IPS-18a (cell line): ENCODE results near the gene WDR75.
"Not testable (repeated sequence)": the region's sequence is repeated elsewhere in the genome, so short reads cannot be mapped to it uniquely, and the experiment has no call there.

Source experiments
- H3K27ac ChIP-seq: one replicate; pipeline ENCODE4 v1.5.1; 2013; ENCODE audit warnings: low read length
- H3K27me3 ChIP-seq: one replicate; pipeline ENCODE4 v1.6.1; 2013; ENCODE audit warnings: mild to moderate bottlenecking, low read length; ENCODE audit not compliant: control insufficient read depth, insufficient read depth
- H3K36me3 ChIP-seq: one replicate; pipeline ENCODE4 v1.6.1; 2013; ENCODE audit warnings: low read depth, low read length; ENCODE audit not compliant: control insufficient read depth
- H3K4me1 ChIP-seq: one replicate; pipeline ENCODE4 v1.6.1; 2013; ENCODE audit warnings: low read depth, low read length; ENCODE audit not compliant: control insufficient read depth
- H3K4me3 ChIP-seq: one replicate; pipeline ENCODE4 v1.5.1; 2013; ENCODE audit warnings: low read length
- H3K9ac ChIP-seq: one replicate; pipeline ENCODE4 v1.6.1; 2013; ENCODE audit warnings: mild to moderate bottlenecking, low read length, moderate library complexity
- H3K9me3 ChIP-seq: one replicate; pipeline ENCODE4 v1.6.1; 2013; ENCODE audit warnings: low read depth, low read length; ENCODE audit not compliant: control insufficient read depth

Gene WDR75

DNA sequence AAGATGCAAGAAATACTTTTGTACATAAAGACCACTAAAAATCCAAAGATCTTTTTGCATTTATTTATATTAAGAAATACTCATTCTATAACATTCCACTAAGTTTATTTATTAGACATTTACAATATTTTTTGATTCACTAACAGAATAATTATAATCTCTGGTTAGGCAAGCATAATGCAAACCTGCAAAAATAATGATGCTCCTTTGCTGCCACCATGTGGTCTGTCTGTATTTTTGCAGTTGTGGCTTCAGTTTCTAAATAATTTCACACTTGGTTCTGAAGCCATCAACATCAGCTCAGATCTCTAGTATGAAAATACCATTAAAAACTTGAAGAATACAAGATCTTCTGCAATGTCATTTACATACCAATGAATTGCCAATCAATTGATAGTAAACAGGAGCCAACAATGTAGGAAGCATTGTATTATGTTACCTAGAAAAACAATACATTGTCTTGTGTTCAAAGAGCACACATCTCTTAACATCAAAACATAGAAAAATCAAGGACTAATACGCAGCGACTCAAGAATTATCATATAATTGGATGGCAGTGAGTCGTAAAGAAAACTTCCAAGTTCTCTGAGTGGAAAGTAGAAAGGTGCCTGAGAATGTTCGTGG is 28.8 kb upstream of the WDR75 start:
- no peaks in the 10 kb centered on the region for H3K9me3 ChIP-seq
- no peak overlapping the region for H3K9ac ChIP-seq
- no peak overlapping the region for H3K27ac ChIP-seq
- no peak overlapping the region for H3K4me3 ChIP-seq
- no peaks in the 10 kb centered on the region for H3K27me3 ChIP-seq
- H3K36me3 ChIP-seq, result no peaks in the 10 kb centered on the region
- peaks cover 1% of the 10 kb centered on the region for H3K4me1 ChIP-seq

DNA sequence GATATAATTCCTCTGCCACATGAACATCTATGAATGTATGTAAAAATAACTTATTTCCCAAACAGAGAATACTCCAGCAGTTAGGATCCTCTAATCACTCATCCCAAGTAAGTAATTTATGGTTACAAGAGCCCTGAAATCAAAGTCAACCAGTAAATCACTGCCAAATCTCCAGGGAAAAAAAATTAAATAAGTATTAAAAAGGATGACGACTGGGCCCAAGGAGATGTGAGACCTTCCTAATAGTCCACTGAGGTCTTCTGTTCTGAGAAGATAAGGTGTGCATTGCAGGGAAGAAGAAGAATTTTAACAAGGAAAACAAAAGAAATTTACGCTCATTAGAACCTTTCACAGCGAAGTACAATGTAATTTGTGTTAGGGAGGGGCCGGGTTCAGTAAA is 28.0 kb upstream of the WDR75 start:
- H3K27ac ChIP-seq, result no peak overlapping the region
- no peak overlapping the region for H3K4me3 ChIP-seq
- no peaks in the 10 kb centered on the region for H3K27me3 ChIP-seq
- H3K36me3 ChIP-seq, result no peaks in the 10 kb centered on the region
- no peak overlapping the region for H3K9ac ChIP-seq
- H3K9me3 ChIP-seq, result no peaks in the 10 kb centered on the region
- no peaks in the 10 kb centered on the region for H3K4me1 ChIP-seq

DNA sequence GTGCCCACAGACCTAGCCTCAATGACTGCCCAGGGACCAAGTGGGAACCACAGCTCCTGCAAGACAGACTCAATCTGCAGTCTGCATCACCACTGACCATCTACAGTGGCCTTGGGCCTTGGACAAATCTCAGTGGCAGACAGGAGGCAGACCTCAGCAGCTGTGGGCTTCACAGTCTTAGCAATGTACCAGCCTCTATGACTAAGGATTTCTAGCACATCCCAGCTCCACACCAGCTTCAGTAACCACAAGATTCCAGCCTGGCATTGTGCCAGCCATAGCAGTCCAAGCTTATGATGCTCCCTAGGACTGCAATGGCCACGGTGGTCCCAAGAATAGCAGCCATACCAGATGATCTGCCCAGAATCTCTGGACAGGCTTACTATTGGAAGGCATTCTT is 19.6 kb upstream of the WDR75 start:
- H3K27ac ChIP-seq, result no peak overlapping the region
- H3K36me3 ChIP-seq, result no peaks in the 10 kb centered on the region
- peaks cover 4% of the 10 kb centered on the region for H3K4me1 ChIP-seq
- no peaks in the 10 kb centered on the region for H3K9me3 ChIP-seq
- no peak overlapping the region for H3K9ac ChIP-seq
- H3K4me3 ChIP-seq, result no peak overlapping the region
- no peaks in the 10 kb centered on the region for H3K27me3 ChIP-seq

DNA sequence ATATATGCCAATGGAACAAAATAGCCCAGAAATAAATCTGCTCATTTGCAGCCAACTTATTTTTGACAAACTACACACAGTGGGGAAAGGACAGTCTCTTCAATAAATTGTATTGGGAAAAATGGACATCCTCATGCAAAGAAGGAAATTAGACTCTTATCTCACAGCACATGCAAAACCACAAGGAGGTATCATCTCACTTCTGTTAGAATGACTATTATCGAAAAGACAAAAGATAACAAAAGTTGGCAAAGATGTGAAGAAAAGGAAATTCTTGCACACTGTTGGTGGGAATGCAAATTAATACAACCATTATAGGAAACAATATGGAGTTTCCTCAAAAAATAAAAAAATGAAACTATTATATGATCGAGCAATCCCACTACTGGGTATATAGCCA is 16.3 kb upstream of the WDR75 start:
- peaks cover 4% of the 10 kb centered on the region for H3K9me3 ChIP-seq
- H3K4me1 ChIP-seq, result peaks cover 5% of the 10 kb centered on the region
- H3K36me3 ChIP-seq, result no peaks in the 10 kb centered on the region
- H3K4me3 ChIP-seq, result no peak overlapping the region
- no peak overlapping the region for H3K9ac ChIP-seq
- no peak overlapping the region for H3K27ac ChIP-seq
- no peaks in the 10 kb centered on the region for H3K27me3 ChIP-seq

DNA sequence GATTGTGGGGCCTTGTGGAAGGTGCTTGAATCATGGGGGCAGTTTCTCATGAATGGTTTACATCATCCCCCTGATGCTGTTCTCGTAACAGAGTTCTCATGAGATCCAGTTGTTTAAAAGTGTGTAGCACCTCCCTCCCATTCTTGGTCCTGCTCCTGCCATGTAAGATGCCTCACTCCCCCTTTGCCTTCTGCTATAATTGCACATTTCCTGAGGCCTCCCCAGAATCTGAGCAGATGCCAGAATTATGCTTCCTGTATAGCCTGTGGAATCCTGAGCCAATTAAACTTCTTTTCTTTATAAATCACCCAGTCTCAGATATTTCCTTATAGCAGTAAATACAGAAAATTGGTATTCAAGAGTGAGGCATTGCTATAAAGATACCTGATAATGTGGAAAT is 15.6 kb upstream of the WDR75 start:
- H3K27me3 ChIP-seq, result no peaks in the 10 kb centered on the region
- peaks cover 5% of the 10 kb centered on the region for H3K4me1 ChIP-seq
- H3K9ac ChIP-seq, result no peak overlapping the region
- no peaks in the 10 kb centered on the region for H3K36me3 ChIP-seq
- H3K4me3 ChIP-seq, result no peak overlapping the region
- no peak overlapping the region for H3K27ac ChIP-seq
- peaks cover 4% of the 10 kb centered on the region for H3K9me3 ChIP-seq

DNA sequence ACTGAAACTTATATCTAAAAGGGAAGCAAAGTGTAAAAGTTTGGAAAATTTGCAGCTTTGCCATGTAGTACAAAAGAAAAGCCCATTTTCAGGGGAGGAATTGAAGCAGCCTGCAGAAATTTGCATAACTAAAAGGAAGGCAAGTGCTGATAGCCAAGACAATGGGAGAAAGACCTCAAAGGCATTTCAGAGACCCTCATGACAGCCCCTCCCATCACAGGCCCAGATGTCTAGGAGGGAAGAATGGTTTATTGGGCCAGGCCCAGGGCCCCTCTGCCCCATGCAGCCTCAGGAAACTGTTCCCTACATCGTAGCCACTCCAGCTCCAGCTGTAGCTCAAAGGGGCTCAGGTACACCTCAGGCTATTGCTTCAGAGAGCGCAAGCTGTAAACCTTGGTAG is 14.4 kb upstream of the WDR75 start:
- H3K27me3 ChIP-seq, result no peaks in the 10 kb centered on the region
- peaks cover 4% of the 10 kb centered on the region for H3K9me3 ChIP-seq
- no peak overlapping the region for H3K27ac ChIP-seq
- no peak overlapping the region for H3K4me3 ChIP-seq
- no peak overlapping the region for H3K9ac ChIP-seq
- H3K36me3 ChIP-seq, result no peaks in the 10 kb centered on the region
- H3K4me1 ChIP-seq, result peaks cover 5% of the 10 kb centered on the region

DNA sequence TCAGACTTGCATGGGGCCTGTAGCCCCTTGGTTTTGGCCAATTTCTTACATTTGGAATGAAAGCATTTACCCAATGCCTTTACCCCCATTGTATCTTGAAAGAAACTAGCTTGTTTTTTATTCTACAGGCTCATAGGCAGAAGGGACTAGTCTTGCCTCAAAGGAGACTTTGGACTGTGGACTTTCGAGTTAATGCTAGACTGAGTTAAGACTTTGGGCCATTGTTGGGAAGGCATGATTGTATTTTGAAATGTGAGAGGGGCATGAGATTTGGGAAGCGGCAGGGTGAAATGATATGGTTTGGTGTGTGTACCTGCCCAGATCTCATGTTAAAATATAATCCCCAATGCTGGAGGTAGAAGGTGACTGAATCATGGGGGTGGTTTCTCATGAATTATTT is 13.4 kb upstream of the WDR75 start:
- H3K27ac ChIP-seq, result no peak overlapping the region
- peaks cover 5% of the 10 kb centered on the region for H3K4me1 ChIP-seq
- H3K4me3 ChIP-seq, result no peak overlapping the region
- no peaks in the 10 kb centered on the region for H3K27me3 ChIP-seq
- peaks cover 4% of the 10 kb centered on the region for H3K9me3 ChIP-seq
- H3K36me3 ChIP-seq, result no peaks in the 10 kb centered on the region
- H3K9ac ChIP-seq, result no peak overlapping the region

DNA sequence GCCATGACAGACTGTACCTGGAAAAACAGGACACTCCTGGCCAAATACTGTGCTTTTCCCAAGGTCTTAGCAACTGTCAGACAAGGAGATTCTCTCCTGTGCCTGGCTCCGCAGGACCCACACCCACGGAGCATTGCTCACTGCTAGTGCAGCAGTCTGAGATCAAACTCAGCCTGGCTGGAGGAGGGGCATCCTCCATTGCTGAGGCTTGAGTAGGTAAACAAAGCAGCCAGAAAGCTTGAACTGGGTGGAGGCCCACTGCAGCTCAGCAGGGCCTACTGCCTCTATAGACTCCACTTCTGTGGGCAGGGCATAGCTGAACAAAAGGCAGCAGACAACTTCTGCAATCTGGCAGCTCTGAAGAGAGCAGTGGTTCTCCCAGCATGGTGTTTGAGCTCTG is 10.8 kb upstream of the WDR75 start:
- not testable (repeated sequence) for H3K36me3 ChIP-seq, H3K27me3 ChIP-seq, H3K27ac ChIP-seq, H3K9ac ChIP-seq, H3K4me1 ChIP-seq, H3K4me3 ChIP-seq, H3K9me3 ChIP-seq

DNA sequence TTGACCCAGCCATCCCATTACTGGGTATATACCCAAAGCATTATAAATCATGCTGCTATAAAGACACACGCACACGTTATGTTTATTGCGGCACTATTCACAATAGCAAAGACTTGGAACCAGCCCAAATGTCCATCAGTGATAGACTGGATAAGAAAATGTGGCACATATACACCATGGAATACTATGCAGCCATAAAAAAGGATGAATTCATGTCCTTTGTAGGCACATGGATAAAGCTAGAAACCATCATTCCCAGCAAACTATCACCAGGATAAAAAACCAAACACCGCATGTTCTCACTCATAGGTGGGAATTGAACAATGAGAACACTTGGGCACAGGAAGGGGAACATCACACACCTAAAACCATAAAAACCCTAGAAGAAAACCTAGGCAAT is 5.5 kb upstream of the WDR75 start:
- not testable (repeated sequence) for H3K9ac ChIP-seq, H3K9me3 ChIP-seq

DNA sequence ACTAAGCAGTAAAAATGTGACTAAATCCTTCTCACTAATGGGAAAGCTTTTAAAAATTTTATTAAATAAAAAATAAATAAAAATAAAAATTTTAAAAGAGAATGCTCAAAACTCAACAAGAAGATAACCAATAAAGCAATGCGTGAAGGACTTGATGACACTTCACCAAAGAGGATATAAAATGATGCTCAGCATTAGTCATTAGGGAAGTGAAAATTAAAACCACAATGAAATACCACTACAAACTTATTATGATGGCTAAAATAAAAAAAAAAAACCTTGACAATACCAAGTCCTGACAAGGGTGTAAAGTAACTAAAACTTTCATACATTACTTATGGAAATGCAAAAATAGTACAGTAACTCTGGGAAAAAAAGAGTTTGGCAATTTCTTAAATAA is 3.3 kb upstream of the WDR75 start:
- Histone ChIP-seq H3K9ac (no peak overlapping the region), H3K27me3 (no peaks in the 10 kb centered on the region), H3K9me3 (no peaks in the 10 kb centered on the region), H3K4me3 (no peak overlapping the region), H3K36me3 (no peaks in the 10 kb centered on the region), H3K4me1 (peaks cover 8% of the 10 kb centered on the region), H3K27ac (no peak overlapping the region)

More for the DNA sequence above, 5.5 kb upstream of the WDR75 start:
- not testable (repeated sequence) for H3K4me1 ChIP-seq, H3K36me3 ChIP-seq, H3K27me3 ChIP-seq, H3K4me3 ChIP-seq, H3K27ac ChIP-seq

DNA sequence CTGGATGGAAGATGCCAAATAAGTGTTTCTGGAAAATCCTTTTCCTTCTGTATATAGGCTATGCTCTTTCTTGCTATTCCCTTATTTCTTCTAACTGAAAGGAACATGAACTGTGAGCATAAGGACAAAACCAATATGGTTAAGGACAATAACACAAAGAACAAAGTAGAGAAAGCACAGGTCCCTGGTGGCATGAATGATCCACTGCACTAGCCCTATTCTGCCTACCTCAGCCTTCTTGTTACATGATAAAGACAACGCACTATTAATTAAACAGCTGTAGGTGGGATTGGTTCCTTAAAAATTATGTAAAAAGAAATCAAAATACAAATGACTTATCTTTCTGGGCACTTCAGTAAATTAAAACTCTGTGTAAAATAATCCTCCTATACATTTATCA is 1.9 kb upstream of the WDR75 start:
- Histone ChIP-seq H3K36me3 (peaks cover 3% of the 10 kb centered on the region), H3K9me3 (no peaks in the 10 kb centered on the region), H3K9ac (no peak overlapping the region), H3K4me1 (peaks cover 8% of the 10 kb centered on the region), H3K27me3 (no peaks in the 10 kb centered on the region), H3K27ac (no peak overlapping the region), H3K4me3 (no peak overlapping the region)

DNA sequence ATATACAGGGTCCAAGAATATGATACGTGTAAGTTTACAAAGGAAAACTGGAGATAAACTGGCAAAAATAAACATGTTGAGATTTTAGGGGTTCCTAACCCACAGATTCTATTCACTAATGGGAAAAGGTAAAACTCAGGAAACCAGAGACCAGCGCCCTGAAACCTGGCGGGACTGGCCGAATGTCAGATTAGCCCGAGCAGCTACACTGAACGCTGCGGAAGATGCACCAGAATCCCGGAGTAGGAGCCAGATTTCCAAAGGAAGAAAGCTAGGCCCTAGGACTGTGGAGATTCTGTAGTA is 679 bp upstream of the WDR75 start:
- Histone ChIP-seq H3K9me3 (no peaks in the 10 kb centered on the region), H3K27ac (peak overlapping the region; percentile 87), H3K9ac (peak overlapping the region; percentile 93), H3K4me1 (peaks cover 8% of the 10 kb centered on the region), H3K27me3 (no peaks in the 10 kb centered on the region), H3K4me3 (peak overlapping the region; percentile 94), H3K36me3 (peaks cover 9% of the 10 kb centered on the region)
